ENCODE measurements around the gene CBY2.

The CBY2 gene

GRCh38 chr13:45702869-45703391 is 810 bp downstream of the CBY2 start:
- DNase-seq: no peak

GRCh38 chr13:45704211-45704739 is 2.2 kb downstream of the CBY2 start:
- DNase-seq: no peak

GRCh38 chr13:45704854-45705695 is 3.0 kb downstream of the CBY2 start:
- no peak for DNase-seq

GRCh38 chr13:45705918-45706317 is 3.8 kb downstream of the CBY2 start:
- DNase-seq: no peak

- no peak for DNase-seq
Observed at GRCh38 chr13:45707516-45708100, 5.5 kb downstream of the CBY2 start.

GRCh38 chr13:45711951-45712350 is 9.8 kb downstream of the CBY2 start:
- no peak for DNase-seq

GRCh38 chr13:45713106-45713690 is 11.1 kb downstream of the CBY2 start:
- no peak for DNase-seq

- no peak for DNase-seq
Observed at GRCh38 chr13:45713721-45714120, 11.6 kb downstream of the CBY2 start.

GRCh38 chr13:45714170-45714569 is 12.1 kb downstream of the CBY2 start:
- no peak for DNase-seq

- no peak for DNase-seq
Observed at GRCh38 chr13:45715351-45715750, 13.2 kb downstream of the CBY2 start.

GRCh38 chr13:45717349-45717748 is 15.2 kb downstream of the CBY2 start:
- no peak for DNase-seq

- DNase-seq: no peak
Observed at GRCh38 chr13:45718063-45718462, 15.9 kb downstream of the CBY2 start.

- no peak for DNase-seq
Observed at GRCh38 chr13:45718992-45719391, 16.9 kb downstream of the CBY2 start.

GRCh38 chr13:45721203-45721731 is 19.1 kb downstream of the CBY2 start:
- no peak for DNase-seq

- no peak for DNase-seq
Observed at GRCh38 chr13:45723798-45724197, 21.7 kb downstream of the CBY2 start.

GRCh38 chr13:45728759-45729158 is 26.6 kb downstream of the CBY2 start:
- DNase-seq: no peak

- no peak for DNase-seq
Observed at GRCh38 chr13:45731455-45731854, 29.3 kb downstream of the CBY2 start.

- DNase-seq: no peak
Observed at GRCh38 chr13:45732916-45733315, 30.8 kb downstream of the CBY2 start.

- peak; percentile 8 for DNase-seq
Observed at GRCh38 chr13:45733361-45733760, 31.2 kb downstream of the CBY2 start.

- DNase-seq: no peak
Observed at GRCh38 chr13:45737571-45738017, 35.5 kb downstream of the CBY2 start.

- DNase-seq: no peak
Observed at GRCh38 chr13:45742985-45743384, 40.9 kb downstream of the CBY2 start.

- no peak for DNase-seq
Observed at GRCh38 chr13:45744979-45745378, 42.9 kb downstream of the CBY2 start.

GRCh38 chr13:45747071-45747470 is 45.0 kb downstream of the CBY2 start:
- no peak for DNase-seq

Measured in NCI-H1105 (cell line).